PC-3 (cell line): Measurements from ENCODE around the gene IFITM5.

Experiments used
- CTCF ChIP-seq: fragments of 300-600 bp; sonication (generic); conservative IDR thresholded peaks from 2 replicates; pipeline ENCODE4 v1.5.1; 2017; ENCODE audit warnings: antibody characterized with exemption, low read depth, mild to moderate bottlenecking, low read length
- EZH2 ChIP-seq: fragments of 300-600 bp; sonication (generic); IDR thresholded peaks from one replicate; pipeline ENCODE4 v1.6.1; 2017; ENCODE audit warnings: antibody characterized with exemption, mild to moderate bottlenecking, low read length; ENCODE audit not compliant: unreplicated experiment
- EZH2phosphoT487 ChIP-seq: fragments of 300-600 bp; sonication (generic); IDR thresholded peaks from 2 replicates; pipeline ENCODE4 v1.6.1; 2018; ENCODE audit warnings: mild to moderate bottlenecking, antibody characterized with exemption, low read length, borderline replicate concordance

DNA sequence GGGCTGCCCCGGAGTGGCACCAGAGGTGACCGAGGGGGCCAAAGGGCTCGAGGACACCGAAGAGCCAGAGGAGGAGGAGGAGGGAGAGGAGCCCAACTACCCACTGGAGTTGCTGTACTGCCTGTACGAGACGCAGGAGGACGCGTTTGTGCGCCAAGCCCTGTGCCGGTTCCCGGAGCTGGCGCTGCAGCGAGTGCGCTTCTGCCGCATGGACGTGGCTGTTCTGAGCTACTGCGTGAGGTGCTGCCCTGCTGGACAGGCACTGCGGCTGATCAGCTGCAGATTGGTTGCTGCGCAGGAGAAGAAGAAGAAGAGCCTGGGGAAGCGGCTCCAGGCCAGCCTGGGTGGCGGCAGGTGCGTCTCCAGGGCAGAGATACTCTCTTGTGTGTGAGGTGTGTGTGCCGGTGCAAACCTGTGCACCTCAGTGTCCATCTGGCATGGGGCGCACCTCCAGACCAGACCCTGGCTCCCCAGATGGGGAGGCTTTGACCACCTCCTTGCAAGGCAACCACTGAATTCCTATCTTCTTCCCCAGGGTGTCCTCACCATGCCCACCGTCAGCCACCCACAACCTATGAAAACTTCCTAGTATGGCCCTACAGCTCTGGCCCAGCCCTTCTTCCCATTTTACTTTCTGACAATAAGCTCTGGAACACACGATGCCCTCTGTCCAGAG, 17.7 kb downstream of the IFITM5 start:
- no peak for TF ChIP-seq CTCF
- no peak for TF ChIP-seq EZH2
- no peak for TF ChIP-seq EZH2phosphoT487
